ENCODE results near the gene DYRK1A.

Gene DYRK1A

GRCh38 chr21:37416914-37417313, 50.3 kb downstream of the DYRK1A start:
- no peak overlapping the region for H3K4me3 Mint-ChIP-seq
- peaks cover 37% of the 10 kb centered on the region for H3K4me1 Mint-ChIP-seq
- TF ChIP-seq CTCF (IDR thresholded peaks at IDR 0.05; ENCODE audit: unreplicated experiment in 3 of 3), result no peak
- no peaks in the 10 kb centered on the region for H3K9me3 Mint-ChIP-seq
- no peak overlapping the region for H3K27ac Mint-ChIP-seq
- H3K36me3 Mint-ChIP-seq (ENCODE audit: low read depth), result peaks cover 13% of the 10 kb centered on the region
- no peaks in the 10 kb centered on the region for H3K27me3 Mint-ChIP-seq (ENCODE audit: low read depth)

GRCh38 chr21:37419228-37419906, 52.8 kb downstream of the DYRK1A start:
- Mint-ChIP-seq H3K27me3 (ENCODE audit: low read depth) (no peaks in the 10 kb centered on the region), H3K4me3 (no peak overlapping the region), H3K9me3 (no peaks in the 10 kb centered on the region), H3K27ac (peak overlapping the region in 1 of 3 experiments; percentile 38), H3K4me1 (peaks cover 26% of the 10 kb centered on the region), H3K36me3 (ENCODE audit: low read depth) (peaks cover 29% of the 10 kb centered on the region)
- no peak for TF ChIP-seq CTCF (IDR thresholded peaks at IDR 0.05; ENCODE audit: unreplicated experiment in 3 of 3)

GRCh38 chr21:37421306-37421705, 54.7 kb downstream of the DYRK1A start:
- no peak for TF ChIP-seq CTCF (IDR thresholded peaks at IDR 0.05; ENCODE audit: unreplicated experiment in 3 of 3)
- Mint-ChIP-seq H3K27me3 (ENCODE audit: low read depth) (no peaks in the 10 kb centered on the region), H3K9me3 (peaks cover 7% of the 10 kb centered on the region), H3K27ac (no peak overlapping the region), H3K4me3 (no peak overlapping the region), H3K4me1 (peaks cover 21% of the 10 kb centered on the region), H3K36me3 (ENCODE audit: low read depth) (peaks cover 43% of the 10 kb centered on the region)

- H3K4me3 Mint-ChIP-seq, result no peak overlapping the region
- H3K4me1 Mint-ChIP-seq, result peaks cover 21% of the 10 kb centered on the region
- TF ChIP-seq CTCF (IDR thresholded peaks at IDR 0.05; ENCODE audit: unreplicated experiment in 3 of 3), result no peak
- peaks cover 52% of the 10 kb centered on the region for H3K36me3 Mint-ChIP-seq (ENCODE audit: low read depth)
- no peaks in the 10 kb centered on the region for H3K27me3 Mint-ChIP-seq (ENCODE audit: low read depth)
- peaks cover 8% of the 10 kb centered on the region for H3K9me3 Mint-ChIP-seq
- no peak overlapping the region for H3K27ac Mint-ChIP-seq
Measured at GRCh38 chr21:37422382-37422781, 55.8 kb downstream of the DYRK1A start.

GRCh38 chr21:37423103-37423502, 56.5 kb downstream of the DYRK1A start:
- H3K27me3 Mint-ChIP-seq (ENCODE audit: low read depth), result no peaks in the 10 kb centered on the region
- H3K4me3 Mint-ChIP-seq, result no peak overlapping the region
- TF ChIP-seq CTCF (IDR thresholded peaks at IDR 0.05; ENCODE audit: unreplicated experiment in 3 of 3), result no peak
- H3K4me1 Mint-ChIP-seq, result peaks cover 21% of the 10 kb centered on the region
- H3K9me3 Mint-ChIP-seq, result peaks cover 8% of the 10 kb centered on the region
- peaks cover 59% of the 10 kb centered on the region for H3K36me3 Mint-ChIP-seq (ENCODE audit: low read depth)
- no peak overlapping the region for H3K27ac Mint-ChIP-seq

- H3K9me3 Mint-ChIP-seq, result peaks cover 8% of the 10 kb centered on the region
- H3K27me3 Mint-ChIP-seq (ENCODE audit: low read depth), result no peaks in the 10 kb centered on the region
- H3K27ac Mint-ChIP-seq, result peak overlapping the region in 1 of 3 experiments; percentile 57
- H3K4me3 Mint-ChIP-seq, result no peak overlapping the region
- peaks cover 72% of the 10 kb centered on the region for H3K36me3 Mint-ChIP-seq (ENCODE audit: low read depth)
- peaks cover 10% of the 10 kb centered on the region for H3K4me1 Mint-ChIP-seq
- TF ChIP-seq CTCF (IDR thresholded peaks at IDR 0.05; ENCODE audit: unreplicated experiment in 3 of 3), result no peak
Measured at GRCh38 chr21:37424396-37424795, 57.8 kb downstream of the DYRK1A start.

Data from nephron (organoid).